ENCODE data around the gene SIK3.

The SIK3 gene

GRCh38 chr11:116829525-116830183 lies 268.6 kb downstream of the SIK3 start, which contains the start of gene APOC3:
Gene APOC3, plus strand, starts transcription at chr11:116829907. Its CDS starts 676 bp downstream, at chr11:116830583.
- Mint-ChIP-seq H3K27me3 (no peaks in the 10 kb centered on the region), H3K4me3 (no peak within 1 kb of the TSS), H3K36me3 (no peaks in the 10 kb centered on the region), H3K9me3 (ENCODE audit: low read depth) (no peaks in the 10 kb centered on the region), H3K27ac (no peak within 1 kb of the TSS), H3K4me1 (ENCODE audit: low read depth) (peaks cover under 1% of the 10 kb centered on the region)

GRCh38 chr11:116828632-116829524 lies 269.4 kb downstream of the SIK3 start:
- no peaks in the 10 kb centered on the region for H3K9me3 Mint-ChIP-seq (ENCODE audit: low read depth)
- H3K4me1 Mint-ChIP-seq (ENCODE audit: low read depth) = no peaks in the 10 kb centered on the region
- no peak overlapping the region for H3K27ac Mint-ChIP-seq
- no peaks in the 10 kb centered on the region for H3K36me3 Mint-ChIP-seq
- H3K27me3 Mint-ChIP-seq = no peaks in the 10 kb centered on the region
- no peak overlapping the region for H3K4me3 Mint-ChIP-seq

GRCh38 chr11:116827461-116827860 lies 270.8 kb downstream of the SIK3 start:
- Mint-ChIP-seq H3K9me3 (ENCODE audit: low read depth) (no peaks in the 10 kb centered on the region), H3K36me3 (no peaks in the 10 kb centered on the region), H3K27me3 (no peaks in the 10 kb centered on the region), H3K4me3 (no peak overlapping the region), H3K27ac (no peak overlapping the region), H3K4me1 (ENCODE audit: low read depth) (no peaks in the 10 kb centered on the region)

GRCh38 chr11:116826751-116827431 lies 271.3 kb downstream of the SIK3 start:
- Mint-ChIP-seq H3K4me3 (no peak overlapping the region), H3K4me1 (ENCODE audit: low read depth) (no peaks in the 10 kb centered on the region), H3K36me3 (no peaks in the 10 kb centered on the region), H3K27ac (no peak overlapping the region), H3K9me3 (ENCODE audit: low read depth) (no peaks in the 10 kb centered on the region), H3K27me3 (no peaks in the 10 kb centered on the region)

- Mint-ChIP-seq H3K27ac (no peak overlapping the region), H3K27me3 (no peaks in the 10 kb centered on the region), H3K9me3 (ENCODE audit: low read depth) (no peaks in the 10 kb centered on the region), H3K4me3 (no peak overlapping the region), H3K4me1 (ENCODE audit: low read depth) (no peaks in the 10 kb centered on the region), H3K36me3 (no peaks in the 10 kb centered on the region)
Observed at GRCh38 chr11:116825854-116826750, 272.1 kb downstream of the SIK3 start.

- Mint-ChIP-seq H3K4me3 (no peak overlapping the region), H3K4me1 (ENCODE audit: low read depth) (no peaks in the 10 kb centered on the region), H3K36me3 (no peaks in the 10 kb centered on the region), H3K27ac (no peak overlapping the region), H3K9me3 (ENCODE audit: low read depth) (no peaks in the 10 kb centered on the region), H3K27me3 (no peaks in the 10 kb centered on the region)
Observed at GRCh38 chr11:116825434-116825833, 272.8 kb downstream of the SIK3 start.

GRCh38 chr11:116823031-116823843 lies 275.0 kb downstream of the SIK3 start, which contains the start of gene APOA4:
Gene APOA4, minus strand, starts transcription at chr11:116823304. Its CDS starts 113 bp downstream, at chr11:116823191.
- Mint-ChIP-seq H3K36me3 (no peaks in the 10 kb centered on the region), H3K9me3 (ENCODE audit: low read depth) (no peaks in the 10 kb centered on the region), H3K4me3 (no peak within 1 kb of the TSS), H3K27ac (no peak within 1 kb of the TSS), H3K27me3 (no peaks in the 10 kb centered on the region), H3K4me1 (ENCODE audit: low read depth) (no peaks in the 10 kb centered on the region)

GRCh38 chr11:116822575-116822974 lies 275.7 kb downstream of the SIK3 start:
- no peak overlapping the region for H3K4me3 Mint-ChIP-seq
- H3K36me3 Mint-ChIP-seq = no peaks in the 10 kb centered on the region
- no peaks in the 10 kb centered on the region for H3K27me3 Mint-ChIP-seq
- no peaks in the 10 kb centered on the region for H3K4me1 Mint-ChIP-seq (ENCODE audit: low read depth)
- no peaks in the 10 kb centered on the region for H3K9me3 Mint-ChIP-seq (ENCODE audit: low read depth)
- no peak overlapping the region for H3K27ac Mint-ChIP-seq

GRCh38 chr11:116821050-116821918 lies 276.9 kb downstream of the SIK3 start:
- no peaks in the 10 kb centered on the region for H3K4me1 Mint-ChIP-seq (ENCODE audit: low read depth)
- no peak overlapping the region for H3K4me3 Mint-ChIP-seq
- no peaks in the 10 kb centered on the region for H3K9me3 Mint-ChIP-seq (ENCODE audit: low read depth)

GRCh38 chr11:116819049-116819448 lies 279.2 kb downstream of the SIK3 start:
- Mint-ChIP-seq H3K36me3 (no peaks in the 10 kb centered on the region), H3K9me3 (ENCODE audit: low read depth) (no peaks in the 10 kb centered on the region), H3K4me3 (no peak overlapping the region), H3K27ac (no peak overlapping the region), H3K27me3 (no peaks in the 10 kb centered on the region), H3K4me1 (ENCODE audit: low read depth) (no peaks in the 10 kb centered on the region)

More at GRCh38 chr11:116821050-116821918, 276.9 kb downstream of the SIK3 start:
- Mint-ChIP-seq H3K27ac (no peak overlapping the region), H3K36me3 (no peaks in the 10 kb centered on the region), H3K27me3 (no peaks in the 10 kb centered on the region)

- Mint-ChIP-seq H3K4me1 (ENCODE audit: low read depth) (no peaks in the 10 kb centered on the region), H3K27ac (no peak overlapping the region), H3K36me3 (no peaks in the 10 kb centered on the region), H3K4me3 (no peak overlapping the region), H3K27me3 (no peaks in the 10 kb centered on the region), H3K9me3 (ENCODE audit: low read depth) (no peaks in the 10 kb centered on the region)
Observed at GRCh38 chr11:116814502-116814901, 283.7 kb downstream of the SIK3 start.

- Mint-ChIP-seq H3K4me3 (no peak overlapping the region), H3K9me3 (ENCODE audit: low read depth) (no peaks in the 10 kb centered on the region), H3K27ac (no peak overlapping the region), H3K4me1 (ENCODE audit: low read depth) (no peaks in the 10 kb centered on the region), H3K27me3 (no peaks in the 10 kb centered on the region), H3K36me3 (no peaks in the 10 kb centered on the region)
Observed at GRCh38 chr11:116813781-116814471, 284.3 kb downstream of the SIK3 start.
